ENCODE data around the gene FCRL5.

DNA sequence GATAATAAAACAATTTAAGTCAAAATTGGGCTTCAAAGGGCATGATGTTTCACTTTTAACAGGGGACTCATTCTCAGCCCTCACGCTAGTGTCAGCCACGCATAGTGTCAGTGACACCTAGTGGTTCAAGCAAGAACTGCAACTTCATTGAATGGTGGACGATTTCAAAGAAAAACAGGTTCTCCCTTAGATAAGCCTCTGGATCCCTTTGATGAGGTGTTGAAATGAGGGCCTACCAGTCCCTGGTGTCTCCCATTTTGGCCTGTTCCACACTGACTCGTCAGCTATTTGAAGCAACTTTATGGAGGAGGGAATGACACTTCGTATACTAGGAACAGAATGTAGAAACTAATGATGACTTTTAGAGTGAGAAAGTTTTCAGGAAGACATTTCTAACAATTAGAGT, 56.2 kb downstream of the FCRL5 start:
- TF ChIP-seq, protein P1, sequence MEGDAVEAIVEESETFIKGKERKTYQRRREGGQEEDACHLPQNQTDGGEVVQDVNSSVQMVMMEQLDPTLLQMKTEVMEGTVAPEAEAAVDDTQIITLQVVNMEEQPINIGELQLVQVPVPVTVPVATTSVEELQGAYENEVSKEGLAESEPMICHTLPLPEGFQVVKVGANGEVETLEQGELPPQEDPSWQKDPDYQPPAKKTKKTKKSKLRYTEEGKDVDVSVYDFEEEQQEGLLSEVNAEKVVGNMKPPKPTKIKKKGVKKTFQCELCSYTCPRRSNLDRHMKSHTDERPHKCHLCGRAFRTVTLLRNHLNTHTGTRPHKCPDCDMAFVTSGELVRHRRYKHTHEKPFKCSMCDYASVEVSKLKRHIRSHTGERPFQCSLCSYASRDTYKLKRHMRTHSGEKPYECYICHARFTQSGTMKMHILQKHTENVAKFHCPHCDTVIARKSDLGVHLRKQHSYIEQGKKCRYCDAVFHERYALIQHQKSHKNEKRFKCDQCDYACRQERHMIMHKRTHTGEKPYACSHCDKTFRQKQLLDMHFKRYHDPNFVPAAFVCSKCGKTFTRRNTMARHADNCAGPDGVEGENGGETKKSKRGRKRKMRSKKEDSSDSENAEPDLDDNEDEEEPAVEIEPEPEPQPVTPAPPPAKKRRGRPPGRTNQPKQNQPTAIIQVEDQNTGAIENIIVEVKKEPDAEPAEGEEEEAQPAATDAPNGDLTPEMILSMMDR (IDR thresholded peaks at IDR 0.05), result peak in 4 of 7 experiments; percentile 74 to 89 (median 82)
- TF ChIP-seq POLR2A (IDR thresholded peaks at IDR 0.05), result no peak
- no peak for TF ChIP-seq POLR2AphosphoS5 (IDR thresholded peaks at IDR 0.05)
- TF ChIP-seq EP300 (IDR thresholded peaks at IDR 0.05), result no peak
